ENCODE results near the gene NFX1.

DNA sequence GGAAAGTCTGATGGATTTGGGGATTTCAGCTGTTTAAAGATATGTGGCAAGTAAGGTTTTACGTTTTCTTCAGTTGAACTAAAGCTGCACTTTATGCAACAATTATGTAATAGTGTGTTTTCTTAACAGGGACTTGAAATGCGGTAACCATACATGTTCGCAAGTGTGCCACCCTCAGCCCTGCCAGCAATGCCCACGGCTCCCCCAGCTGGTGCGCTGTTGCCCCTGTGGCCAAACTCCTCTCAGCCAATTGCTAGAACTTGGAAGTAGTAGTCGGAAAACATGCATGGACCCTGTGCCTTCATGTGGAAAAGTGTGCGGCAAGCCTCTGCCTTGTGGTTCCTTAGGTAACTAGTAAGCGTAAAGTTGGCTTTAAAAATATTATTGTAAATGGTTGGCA is 28.5 kb downstream of the NFX1 start:
- TF ChIP-seq, protein P1, sequence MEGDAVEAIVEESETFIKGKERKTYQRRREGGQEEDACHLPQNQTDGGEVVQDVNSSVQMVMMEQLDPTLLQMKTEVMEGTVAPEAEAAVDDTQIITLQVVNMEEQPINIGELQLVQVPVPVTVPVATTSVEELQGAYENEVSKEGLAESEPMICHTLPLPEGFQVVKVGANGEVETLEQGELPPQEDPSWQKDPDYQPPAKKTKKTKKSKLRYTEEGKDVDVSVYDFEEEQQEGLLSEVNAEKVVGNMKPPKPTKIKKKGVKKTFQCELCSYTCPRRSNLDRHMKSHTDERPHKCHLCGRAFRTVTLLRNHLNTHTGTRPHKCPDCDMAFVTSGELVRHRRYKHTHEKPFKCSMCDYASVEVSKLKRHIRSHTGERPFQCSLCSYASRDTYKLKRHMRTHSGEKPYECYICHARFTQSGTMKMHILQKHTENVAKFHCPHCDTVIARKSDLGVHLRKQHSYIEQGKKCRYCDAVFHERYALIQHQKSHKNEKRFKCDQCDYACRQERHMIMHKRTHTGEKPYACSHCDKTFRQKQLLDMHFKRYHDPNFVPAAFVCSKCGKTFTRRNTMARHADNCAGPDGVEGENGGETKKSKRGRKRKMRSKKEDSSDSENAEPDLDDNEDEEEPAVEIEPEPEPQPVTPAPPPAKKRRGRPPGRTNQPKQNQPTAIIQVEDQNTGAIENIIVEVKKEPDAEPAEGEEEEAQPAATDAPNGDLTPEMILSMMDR (IDR thresholded peaks at IDR 0.05), result no peak
- no peak for TF ChIP-seq POLR2A (IDR thresholded peaks at IDR 0.05)
- TF ChIP-seq POLR2AphosphoS5 (IDR thresholded peaks at IDR 0.05), result no peak

All from gastroesophageal sphincter (tissue), 3 donors.